Measurements from ENCODE around the gene MARCKSL1. TPM values are rescaled to one million over a fixed set of nuclear protein-coding genes. Genes with fewer than 3 reads are reported as not detected.

MARCKSL1 gene
- total RNA-seq, 3 donors from 2014 or later (not counting 1 experiment from before 2014, with no cell fraction given), result 21.7 to 26.1 (median 21.8) TPM

DNA sequence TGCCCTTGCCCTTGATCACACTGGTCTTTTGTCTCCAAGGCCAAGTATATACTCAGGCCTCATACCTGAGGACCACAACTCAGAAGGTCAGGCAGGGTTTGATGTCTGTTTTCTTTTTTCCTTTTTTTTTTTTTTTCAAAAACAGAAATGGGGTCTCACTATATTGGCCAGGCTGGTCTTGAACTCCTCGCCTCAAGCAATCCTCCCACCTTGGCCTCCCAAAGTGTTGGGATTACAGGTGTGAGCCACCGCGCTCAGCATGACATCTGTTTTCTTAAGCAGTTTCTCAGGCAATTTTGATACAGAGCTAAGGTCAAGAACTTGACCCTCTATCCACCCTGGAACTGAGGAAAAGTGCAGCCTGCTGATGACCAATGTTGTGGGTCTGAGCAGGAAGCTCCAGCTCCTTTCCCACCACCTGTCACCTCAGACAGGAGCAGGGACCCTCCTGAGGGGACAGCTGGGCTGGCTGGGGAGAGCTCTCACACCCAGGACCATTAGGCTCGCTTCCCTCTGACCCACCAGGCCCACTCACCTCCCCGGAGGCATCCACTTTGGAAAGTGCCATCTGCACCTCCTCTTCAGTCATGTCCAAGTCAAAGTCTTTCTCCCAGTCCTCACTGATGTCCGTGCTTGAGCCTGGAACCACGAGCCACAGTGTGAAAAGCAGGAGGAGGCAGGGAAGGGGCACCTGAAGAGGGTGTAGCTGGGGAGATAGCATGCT, 32.0 kb upstream of the MARCKSL1 start:
- H3K4me1 ChIP-seq (ENCODE audit: control insufficient read depth, insufficient read depth, low read length), result peaks cover 13% of the 10 kb centered on the region
- no peak overlapping the region for H3K4me3 ChIP-seq (ENCODE audit: low read length)
- Mint-ChIP-seq H3K36me3 (no peaks in the 10 kb centered on the region), H3K4me3 (no peak overlapping the region), H3K4me1 (peaks cover 12 to 17% of the 10 kb centered on the region in 2 donors), H3K9me3 (no peaks in the 10 kb centered on the region), H3K27ac (no peak overlapping the region), H3K27me3 (ENCODE audit: low read depth in 2 of 2) (no peaks in the 10 kb centered on the region)
- H3K9me3 ChIP-seq (ENCODE audit: control insufficient read depth, insufficient read depth, low read length), result no peaks in the 10 kb centered on the region
- DNase-seq (no peak), ATAC-seq (no peak)
- no peaks in the 10 kb centered on the region for H3K27me3 ChIP-seq (ENCODE audit: control insufficient read depth, insufficient read depth, low read length)
- peaks cover 53% of the 10 kb centered on the region for H3K36me3 ChIP-seq (ENCODE audit: control insufficient read depth, insufficient read depth, low read length)
- no peak overlapping the region for H3K27ac ChIP-seq (ENCODE audit: low read length)
- 97% methylated on average over 7 of the region's 7 CpGs for WGBS (ENCODE audit: insufficient coverage)
- TF ChIP-seq, protein P1, sequence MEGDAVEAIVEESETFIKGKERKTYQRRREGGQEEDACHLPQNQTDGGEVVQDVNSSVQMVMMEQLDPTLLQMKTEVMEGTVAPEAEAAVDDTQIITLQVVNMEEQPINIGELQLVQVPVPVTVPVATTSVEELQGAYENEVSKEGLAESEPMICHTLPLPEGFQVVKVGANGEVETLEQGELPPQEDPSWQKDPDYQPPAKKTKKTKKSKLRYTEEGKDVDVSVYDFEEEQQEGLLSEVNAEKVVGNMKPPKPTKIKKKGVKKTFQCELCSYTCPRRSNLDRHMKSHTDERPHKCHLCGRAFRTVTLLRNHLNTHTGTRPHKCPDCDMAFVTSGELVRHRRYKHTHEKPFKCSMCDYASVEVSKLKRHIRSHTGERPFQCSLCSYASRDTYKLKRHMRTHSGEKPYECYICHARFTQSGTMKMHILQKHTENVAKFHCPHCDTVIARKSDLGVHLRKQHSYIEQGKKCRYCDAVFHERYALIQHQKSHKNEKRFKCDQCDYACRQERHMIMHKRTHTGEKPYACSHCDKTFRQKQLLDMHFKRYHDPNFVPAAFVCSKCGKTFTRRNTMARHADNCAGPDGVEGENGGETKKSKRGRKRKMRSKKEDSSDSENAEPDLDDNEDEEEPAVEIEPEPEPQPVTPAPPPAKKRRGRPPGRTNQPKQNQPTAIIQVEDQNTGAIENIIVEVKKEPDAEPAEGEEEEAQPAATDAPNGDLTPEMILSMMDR (IDR thresholded peaks at IDR 0.05), result no peak
- intact Hi-C loops (cut with micrococcal nuclease), result no loop called here

DNA sequence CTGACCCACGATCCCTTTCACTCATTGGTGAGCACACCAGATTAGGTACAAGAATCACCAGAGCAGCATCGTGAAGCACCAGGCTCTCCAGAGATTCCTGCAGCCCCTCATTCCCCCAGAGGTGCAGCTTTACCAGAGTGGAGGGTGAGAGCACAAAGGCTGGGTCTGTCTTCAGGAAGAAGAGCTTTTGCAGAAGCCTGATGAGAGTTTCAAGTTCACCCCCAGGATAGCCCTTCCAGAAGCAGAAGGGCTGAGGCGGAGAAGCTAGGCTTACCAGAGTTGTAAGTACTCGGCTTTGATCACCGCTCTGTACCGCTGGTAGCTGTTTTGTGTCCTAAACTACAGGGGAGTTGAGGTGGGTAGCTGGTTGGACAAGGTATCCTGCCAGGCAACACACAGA, 29.4 kb upstream of the MARCKSL1 start:
- Histone ChIP-seq H3K4me3 (ENCODE audit: low read length) (no peak overlapping the region), H3K4me1 (ENCODE audit: control insufficient read depth, insufficient read depth, low read length) (peaks cover 5% of the 10 kb centered on the region), H3K9me3 (ENCODE audit: control insufficient read depth, insufficient read depth, low read length) (no peaks in the 10 kb centered on the region), H3K27me3 (ENCODE audit: control insufficient read depth, insufficient read depth, low read length) (no peaks in the 10 kb centered on the region), H3K27ac (ENCODE audit: low read length) (no peak overlapping the region), H3K36me3 (ENCODE audit: control insufficient read depth, insufficient read depth, low read length) (peaks cover 51% of the 10 kb centered on the region)
- DNase-seq, result no peak
- ATAC-seq, result no peak
- Mint-ChIP-seq H3K4me3 (no peak overlapping the region), H3K9me3 (no peaks in the 10 kb centered on the region), H3K4me1 (peaks cover 12 to 14% of the 10 kb centered on the region in 2 donors), H3K27ac (no peak overlapping the region), H3K27me3 (ENCODE audit: low read depth in 2 of 2) (peaks cover 5 to 6% of the 10 kb centered on the region in 2 donors), H3K36me3 (no peaks in the 10 kb centered on the region)
- intact Hi-C loops (cut with micrococcal nuclease), result no loop called here
- WGBS (ENCODE audit: insufficient coverage), result 90% methylated on average over 6 of the region's 6 CpGs
- TF ChIP-seq, protein P1 (IDR thresholded peaks at IDR 0.05), result no peak

DNA sequence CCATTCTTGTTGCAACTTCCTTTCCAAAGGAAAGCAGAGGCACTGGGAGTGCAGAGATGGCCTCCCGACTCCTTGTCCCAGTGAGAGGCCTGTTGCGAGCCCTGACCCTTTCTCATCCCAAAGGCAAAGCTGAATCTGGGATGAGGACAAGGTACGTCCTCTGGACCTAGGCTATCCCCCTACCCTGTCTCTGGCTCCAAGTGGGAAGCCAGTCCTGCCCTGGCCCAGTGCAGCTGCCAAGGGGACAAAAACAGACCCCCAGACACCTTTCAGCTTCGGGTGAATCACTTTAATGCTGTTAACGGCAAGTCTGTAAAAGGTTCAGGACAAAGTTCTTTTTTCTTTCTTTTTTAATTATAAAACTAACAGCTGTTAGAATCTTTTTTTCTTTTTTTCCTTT, 28.8 kb upstream of the MARCKSL1 start:
- Mint-ChIP-seq H3K27ac (no peak overlapping the region), H3K27me3 (ENCODE audit: low read depth in 2 of 2) (peaks cover 5 to 6% of the 10 kb centered on the region in 2 donors), H3K4me1 (peaks cover 19 to 20% of the 10 kb centered on the region in 2 donors), H3K9me3 (no peaks in the 10 kb centered on the region), H3K36me3 (no peaks in the 10 kb centered on the region), H3K4me3 (no peak overlapping the region)
- no peaks in the 10 kb centered on the region for H3K9me3 ChIP-seq (ENCODE audit: control insufficient read depth, insufficient read depth, low read length)
- ATAC-seq (no peak), DNase-seq (no peak)
- TF ChIP-seq, protein P1 (IDR thresholded peaks at IDR 0.05), result no peak
- no peak overlapping the region for H3K27ac ChIP-seq (ENCODE audit: low read length)
- H3K4me1 ChIP-seq (ENCODE audit: control insufficient read depth, insufficient read depth, low read length), result peaks cover 11% of the 10 kb centered on the region
- H3K27me3 ChIP-seq (ENCODE audit: control insufficient read depth, insufficient read depth, low read length), result no peaks in the 10 kb centered on the region
- H3K4me3 ChIP-seq (ENCODE audit: low read length), result no peak overlapping the region
- peaks cover 51% of the 10 kb centered on the region for H3K36me3 ChIP-seq (ENCODE audit: control insufficient read depth, insufficient read depth, low read length)
- WGBS (ENCODE audit: insufficient coverage), result over 99% methylated on average over 5 of the region's 5 CpGs
- intact Hi-C loops (cut with micrococcal nuclease), result no loop called here

DNA sequence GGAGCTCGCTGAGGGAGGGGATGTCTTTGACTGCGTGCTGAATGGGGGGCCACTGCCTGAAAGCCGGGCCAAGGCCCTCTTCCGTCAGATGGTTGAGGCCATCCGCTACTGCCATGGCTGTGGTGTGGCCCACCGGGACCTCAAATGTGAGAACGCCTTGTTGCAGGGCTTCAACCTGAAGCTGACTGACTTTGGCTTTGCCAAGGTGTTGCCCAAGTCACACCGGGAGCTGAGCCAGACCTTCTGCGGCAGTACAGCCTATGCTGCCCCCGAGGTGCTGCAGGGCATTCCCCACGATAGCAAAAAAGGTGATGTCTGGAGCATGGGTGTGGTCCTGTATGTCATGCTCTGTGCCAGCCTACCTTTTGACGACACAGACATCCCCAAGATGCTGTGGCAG, 27.7 kb upstream of the MARCKSL1 start:
- Mint-ChIP-seq H3K36me3 (no peaks in the 10 kb centered on the region), H3K4me3 (no peak overlapping the region), H3K27ac (no peak overlapping the region), H3K4me1 (peaks cover 26 to 27% of the 10 kb centered on the region in 2 donors), H3K27me3 (ENCODE audit: low read depth in 2 of 2) (peaks cover 5 to 6% of the 10 kb centered on the region in 2 donors), H3K9me3 (no peaks in the 10 kb centered on the region)
- H3K27me3 ChIP-seq (ENCODE audit: control insufficient read depth, insufficient read depth, low read length), result no peaks in the 10 kb centered on the region
- H3K9me3 ChIP-seq (ENCODE audit: control insufficient read depth, insufficient read depth, low read length), result no peaks in the 10 kb centered on the region
- H3K27ac ChIP-seq (ENCODE audit: low read length), result no peak overlapping the region
- ATAC-seq (no peak), DNase-seq (no peak)
- H3K36me3 ChIP-seq (ENCODE audit: control insufficient read depth, insufficient read depth, low read length), result peaks cover 42% of the 10 kb centered on the region
- WGBS (ENCODE audit: insufficient coverage), result 95% methylated on average over 12 of the region's 12 CpGs
- intact Hi-C loops (cut with micrococcal nuclease), result no loop called here
- no peak overlapping the region for H3K4me3 ChIP-seq (ENCODE audit: low read length)
- peaks cover 17% of the 10 kb centered on the region for H3K4me1 ChIP-seq (ENCODE audit: control insufficient read depth, insufficient read depth, low read length)
- TF ChIP-seq, protein P1 (IDR thresholded peaks at IDR 0.05), result no peak

Data from natural killer cell (primary cell).